K562 (cell line): ENCODE measurements around the gene FOS. TPM values are rescaled to one million over a fixed set of nuclear protein-coding genes. Genes with fewer than 3 reads are reported as not detected.

Source experiments
- BCLAF1 ChIP-seq, 2 experiments: fragments of 450-650 bp in 1 of 2; IDR thresholded peaks; 2 replicates each; pipeline ENCODE4 v1.6.1; 2011 to 2017; ENCODE audit warnings: low read depth in 2 of 2, antibody characterized with exemption in 1 of 2, borderline replicate concordance in 1 of 2, low read length in 1 of 2, mild to moderate bottlenecking in 1 of 2, mixed read lengths in 1 of 2; ENCODE audit not compliant: control insufficient read depth in 1 of 2
- BHLHE40 ChIP-seq: IDR thresholded peaks from 2 replicates; pipeline ENCODE4 v1.6.1; 2011; ENCODE audit warnings: low read length, improper control_type of control experiment
- CEBPG ChIP-seq, 3 experiments: fragments of 200-800 bp in 1 of 3; sonication (Bioruptor generic) in 1 of 3; sonication (generic) in 1 of 3; formaldehyde crosslinking in 1 of 3; IDR thresholded peaks in 2 of 3; conservative IDR thresholded peaks in 1 of 3; 2 replicates each; pipeline versions ENCODE4 v1.6.1 to v1.8.0; 2016 to 2022; ENCODE audit warnings: missing compliant biosample characterization in 2 of 3, missing genetic modification characterization in 2 of 3, mild to moderate bottlenecking in 1 of 3, missing genetic modification reagents in 1 of 3
- CEBPZ ChIP-seq: fragments of 150-350 bp; IDR thresholded peaks from 2 replicates; pipeline ENCODE4 v1.6.1; 2014; ENCODE audit warnings: low read depth, mild to moderate bottlenecking, low read length, borderline replicate concordance
- CHAMP1 ChIP-seq: fragments of 450-650 bp; IDR thresholded peaks from 2 replicates; pipeline ENCODE4 v1.6.1; 2016; ENCODE audit warnings: mild to moderate bottlenecking
- ELF2 ChIP-seq: fragments of 250-450 bp; sonication (Bioruptor Pico); IDR thresholded peaks from 2 replicates; pipeline ENCODE4 v1.5.0; 2021; ENCODE audit warnings: mild to moderate bottlenecking
- EZH2 ChIP-seq: IDR thresholded peaks from 2 replicates; pipeline ENCODE4 v1.6.1; 2012; ENCODE audit warnings: low read depth, mild to moderate bottlenecking, inconsistent platforms, low read length, borderline replicate concordance
- FOS ChIP-seq: IDR thresholded peaks from 3 replicates; pipeline ENCODE4 v1.6.1; 2011; ENCODE audit not compliant: insufficient read length; ENCODE audit errors: extremely low read depth
- FOXP1 ChIP-seq: sonication (generic); formaldehyde crosslinking; IDR thresholded peaks from 2 replicates; pipeline ENCODE4 v1.8.0; 2022; ENCODE audit warnings: mild to moderate bottlenecking, missing genetic modification reagents
- FOXP4 ChIP-seq: sonication (generic); formaldehyde crosslinking; IDR thresholded peaks from 2 replicates; pipeline ENCODE4 v1.8.0; 2022; ENCODE audit warnings: mild to moderate bottlenecking, missing genetic modification reagents, borderline replicate concordance
- KLF16 ChIP-seq: IDR thresholded peaks from 2 replicates; pipeline ENCODE4 v1.6.1; 2016; ENCODE audit warnings: antibody characterized with exemption
- NFATC3 ChIP-seq: fragments of 450-650 bp; IDR thresholded peaks from 2 replicates; pipeline ENCODE4 v1.6.1; 2017; ENCODE audit warnings: mild to moderate bottlenecking
- NFE2L1 ChIP-seq: fragments of 450-650 bp; IDR thresholded peaks from 2 replicates; pipeline ENCODE4 v1.6.1; 2016; ENCODE audit warnings: missing genetic modification characterization, low read depth, mild to moderate bottlenecking, missing compliant biosample characterization, moderate library complexity, borderline replicate concordance
- NFIX ChIP-seq: fragments of 250-450 bp; sonication (Bioruptor Pico); IDR thresholded peaks from 2 replicates; pipeline ENCODE4 v1.4.0; 2020; ENCODE audit warnings: low read depth, mild to moderate bottlenecking, moderate library complexity
- NFRKB ChIP-seq: fragments of 450-650 bp; IDR thresholded peaks from 2 replicates; pipeline ENCODE4 v1.6.1; 2016; ENCODE audit warnings: low read depth
- U2AF1 ChIP-seq: fragments of 200-400 bp; formaldehyde crosslinking; optimal IDR thresholded peaks from 2 replicates; pipeline ENCODE3; 2017; ENCODE audit warnings: mild to moderate bottlenecking, low read depth, low read length, moderate library complexity
- polyA plus RNA-seq, 8 experiments: library from polyadenylated mRNA; depleted of rRNA in 4 of 8; stranded (reverse) in 5 of 8; unstranded in 3 of 8; fragments of >200 nt; fragmentation: Nextera tagmentation in 2 of 8; fragmentation: Illumina TruSeq in 1 of 8; extraction: Ambion mirVana in 2 of 8; extraction: Trizol in 1 of 8; gene quantifications; 2 replicates each; pipeline versions ENCODE4 v1.2.1 to v1.2.3, GENCODE V29; 2011 to 2014; ENCODE audit warnings: inconsistent platforms in 1 of 8, missing spikeins in 1 of 8
- total RNA-seq, 7 experiments: library from RNA; depleted of rRNA in 6 of 7; stranded (reverse); fragments of >200 nt in 6 of 7; fragmentation: Illumina TruSeq in 2 of 7; extraction: Trizol in 2 of 7; gene quantifications; 2 replicates each; pipeline versions ENCODE4 v1.2.1 to v1.2.3, GENCODE V29; 2011 to 2021; ENCODE audit warnings: low replicate concordance in 1 of 7

The FOS gene
- total and polyA plus RNA-seq, 9 of the 15 experiments (the other 6 are each of a cell fraction or from before 2014, with no cell fraction given): 0.54 to 13.8 (median 8.9) TPM

- TF ChIP-seq FOXP4 (CRISPR knock-in tag): no peak
- TF ChIP-seq CEBPZ: no peak
- TF ChIP-seq NFRKB: no peak
- no peak for TF ChIP-seq ELF2 (CRISPR knock-in tag)
- TF ChIP-seq NFE2L1 (tag): no peak
- TF ChIP-seq CEBPG (CRISPR knock-in tag; IDR thresholded peaks at IDR 0.05): no peak
- TF ChIP-seq CEBPG (tag; conservative IDR thresholded peaks at IDR 0.05 in 1 of 2, IDR thresholded peaks at IDR 0.05 in 1 of 2): no peak
- no peak for TF ChIP-seq NFATC3
- no peak for TF ChIP-seq BCLAF1 (IDR thresholded peaks at IDR 0.05; ENCODE audit: borderline replicate concordance in 1 of 2, control insufficient read depth in 1 of 2, low read depth in 2 of 2, low read length in 1 of 2)
- no peak for TF ChIP-seq U2AF1
- no peak for TF ChIP-seq BHLHE40
- TF ChIP-seq CHAMP1: no peak
- TF ChIP-seq FOXP1 (CRISPR knock-in tag): no peak
- no peak for TF ChIP-seq EZH2
- TF ChIP-seq FOS: no peak
- TF ChIP-seq NFIX (CRISPR knock-in tag): no peak
- TF ChIP-seq KLF16: no peak
These were observed 15.5 kb downstream of the FOS start (continued) for GRCh38 chr14:75293920-75294648.
